GM12878 (cell line): ENCODE results near the gene MRPL39. TPM values are rescaled to one million over a fixed set of nuclear protein-coding genes. Genes with fewer than 3 reads are reported as not detected.

Experiments
- ASH2L ChIP-seq: fragments of 300-600, 200-600 bp; sonication (generic); IDR thresholded peaks from 2 replicates; pipeline ENCODE4 v1.6.1; 2017; ENCODE audit warnings: low read depth, mild to moderate bottlenecking, borderline replicate concordance
- ATF2 ChIP-seq: IDR thresholded peaks from 2 replicates; pipeline ENCODE4 v1.6.1; 2012; ENCODE audit warnings: low read length, inconsistent platforms
- BCL11A ChIP-seq: IDR thresholded peaks from 2 replicates; pipeline ENCODE4 v1.6.1; 2011; ENCODE audit warnings: low read depth, low read length
- BMI1 ChIP-seq: fragments of 450-650 bp; IDR thresholded peaks from 2 replicates; pipeline ENCODE4 v1.6.1; 2016; ENCODE audit warnings: mild to moderate bottlenecking, moderate library complexity, borderline replicate concordance
- CBX5 ChIP-seq: sonication (generic); IDR thresholded peaks from 2 replicates; pipeline ENCODE4 v1.6.1; 2016; ENCODE audit warnings: low read depth, moderate library complexity, mild to moderate bottlenecking, inconsistent platforms
- CEBPZ ChIP-seq: fragments of 150-350 bp; IDR thresholded peaks from 2 replicates; pipeline ENCODE4 v1.6.1; 2016; ENCODE audit warnings: low read depth, low read length
- CREM ChIP-seq: IDR thresholded peaks from 2 replicates; pipeline ENCODE4 v1.6.1; 2014; ENCODE audit warnings: antibody characterized with exemption, low read depth
- EP300 ChIP-seq, 2 experiments: fragments of 150-350 bp in 1 of 2; IDR thresholded peaks; 2 replicates each; pipeline ENCODE4 v1.6.1; 2011 to 2012; ENCODE audit warnings: low read depth in 2 of 2, low read length in 2 of 2, borderline replicate concordance in 1 of 2, improper control_type of control experiment in 1 of 2, inconsistent platforms in 1 of 2; ENCODE audit not compliant: control insufficient read depth in 1 of 2
- ETV6 ChIP-seq, 2 experiments: fragments of 450-650 bp in 1 of 2; IDR thresholded peaks in 1 of 2; conservative IDR thresholded peaks in 1 of 2; 2 replicates each; pipeline ENCODE4 v1.6.1; 2014; ENCODE audit warnings: antibody characterized with exemption in 1 of 2, borderline replicate concordance in 1 of 2, low read depth in 1 of 2, mild to moderate bottlenecking in 1 of 2, moderate library complexity in 1 of 2
- FOXM1 ChIP-seq: IDR thresholded peaks from 2 replicates; pipeline ENCODE4 v1.6.1; 2012; ENCODE audit warnings: low read depth, mild to moderate bottlenecking, inconsistent platforms, low read length, moderate library complexity
- GABPA ChIP-seq: IDR thresholded peaks from 2 replicates; pipeline ENCODE4 v1.6.1; 2014; ENCODE audit warnings: antibody characterized with exemption, low read depth, mild to moderate bottlenecking, inconsistent platforms
- JUND ChIP-seq: IDR thresholded peaks from 2 replicates; pipeline ENCODE4 v1.6.1; 2012; ENCODE audit warnings: low read depth, mild to moderate bottlenecking, low read length, improper control_type of control experiment, moderate library complexity
- NBN ChIP-seq: fragments of 450-650 bp; IDR thresholded peaks from 2 replicates; pipeline ENCODE4 v1.6.1; 2016
- PAX8 ChIP-seq: fragments of 450-650 bp; IDR thresholded peaks from 2 replicates; pipeline ENCODE4 v1.6.1; 2017; ENCODE audit warnings: mild to moderate bottlenecking, moderate library complexity
- POLR2A ChIP-seq: IDR thresholded peaks from 2 replicates; pipeline ENCODE4 v1.6.1; 2011; ENCODE audit warnings: low read depth, mild to moderate bottlenecking, low read length
- POLR2AphosphoS5 ChIP-seq: IDR thresholded peaks from 2 replicates; pipeline ENCODE4 v1.6.1; 2011; ENCODE audit warnings: mild to moderate bottlenecking, low read length, inconsistent platforms
- RUNX3 ChIP-seq: IDR thresholded peaks from 2 replicates; pipeline ENCODE4 v1.6.1; 2012; ENCODE audit warnings: low read length, inconsistent platforms
- SIN3A ChIP-seq: IDR thresholded peaks from 2 replicates; pipeline ENCODE4 v1.6.1; 2012; ENCODE audit warnings: low read depth, low read length, improper control_type of control experiment
- SMAD5 ChIP-seq: IDR thresholded peaks from 2 replicates; pipeline ENCODE4 v1.6.1; 2016; ENCODE audit warnings: antibody characterized with exemption, low read depth
- SREBF1 ChIP-seq: IDR thresholded peaks from 2 replicates; pipeline ENCODE4 v1.6.1; 2012; ENCODE audit warnings: mild to moderate bottlenecking, low read length
- SREBF2 ChIP-seq: IDR thresholded peaks from 2 replicates; pipeline ENCODE4 v1.6.1; 2012; ENCODE audit warnings: mild to moderate bottlenecking, low read length
- TCF7 ChIP-seq: IDR thresholded peaks from 2 replicates; pipeline ENCODE4 v1.6.1; 2014; ENCODE audit warnings: antibody characterized with exemption, borderline replicate concordance
- ZBTB11 ChIP-seq: fragments of 450-650 bp; formaldehyde crosslinking; IDR thresholded peaks from 2 replicates; pipeline ENCODE4 v1.5.0; 2022; ENCODE audit warnings: mild to moderate bottlenecking, missing genetic modification characterization
- polyA plus RNA-seq, 11 experiments: library from polyadenylated mRNA; depleted of rRNA in 4 of 11; unstranded in 6 of 11; stranded (reverse) in 5 of 11; fragments of >200 nt; fragmentation: Nextera tagmentation in 4 of 11; fragmentation: Illumina TruSeq in 1 of 11; extraction: Ambion mirVana in 4 of 11; extraction: Trizol in 1 of 11; gene quantifications; 1 replicate in 1 of 11; 2 replicates in 10 of 11; pipeline versions ENCODE4 v1.2.1 to v1.2.3, GENCODE V29; 2011 to 2016; ENCODE audit warnings: inconsistent platforms in 2 of 11, missing spikeins in 2 of 11, low read depth in 1 of 11
- total RNA-seq, 4 experiments: library from RNA; depleted of rRNA in 3 of 4; stranded (reverse); fragments of >200 nt in 3 of 4; fragmentation: Illumina TruSeq in 1 of 4; extraction: Trizol in 1 of 4; gene quantifications; 2 replicates each; pipeline versions ENCODE4 v1.2.1 to v1.2.3, GENCODE V29; 2013 to 2021

Gene MRPL39
- total and polyA plus RNA-seq, 10 of the 15 experiments (the other 5 are each of a cell fraction or from before 2014, with no cell fraction given) = 68.8 to 292 (median 120) TPM

DNA sequence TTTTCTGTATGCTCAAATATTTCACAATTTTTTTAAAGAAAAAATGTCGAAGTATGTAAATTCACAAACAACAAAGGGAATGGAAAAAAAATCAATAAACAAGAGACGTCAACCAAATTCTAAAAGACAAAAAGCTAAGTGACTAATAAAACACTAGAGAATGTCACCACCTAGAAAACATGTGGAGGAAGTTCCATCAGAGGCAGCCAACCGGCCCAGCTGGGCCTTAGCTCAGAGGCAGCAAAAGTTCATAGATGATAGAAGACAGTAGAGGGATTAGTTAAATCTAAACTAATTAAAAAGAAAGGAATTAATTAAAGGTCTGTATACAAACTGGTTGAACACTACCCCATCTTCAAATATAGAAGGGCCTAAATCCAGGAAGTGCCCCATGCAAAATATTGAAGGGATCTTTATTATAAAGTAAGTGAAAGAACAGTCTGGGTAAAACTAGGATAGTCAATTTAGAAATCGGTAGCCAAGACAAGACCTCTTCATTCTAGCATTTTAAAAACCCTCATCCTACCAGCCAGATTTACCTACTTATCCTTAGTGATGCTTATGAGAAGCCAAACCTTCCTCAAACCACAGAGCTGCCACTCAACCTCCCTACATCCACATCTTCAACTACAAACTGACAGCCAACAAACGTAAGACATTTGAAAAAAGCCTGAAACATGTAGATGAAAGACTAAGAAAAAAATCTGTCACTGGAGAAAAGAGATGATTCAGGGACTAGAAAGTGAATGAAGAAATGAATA lies 23.7 kb downstream of the MRPL39 start (continued):
- no peak for TF ChIP-seq PAX8
- TF ChIP-seq JUND = no peak
- no peak for TF ChIP-seq BCL11A
- TF ChIP-seq SREBF1 = no peak
- TF ChIP-seq CEBPZ = no peak
- 0 out of 2 replicates have a peak, but pooled peaks have one; percentile 39 for TF ChIP-seq SMAD5
- TF ChIP-seq CREM = no peak
- TF ChIP-seq POLR2A = peak; percentile 61; the same call in 1 of the 2 replicates
- peak; percentile 21 for TF ChIP-seq ATF2
- 0 out of 2 replicates have a peak, but pooled peaks have one; percentile 0 for TF ChIP-seq CBX5
- 0 out of 2 replicates have a peak, but pooled peaks have one; percentile 13 for TF ChIP-seq GABPA
- TF ChIP-seq EP300 (IDR thresholded peaks at IDR 0.05; ENCODE audit: borderline replicate concordance in 1 of 2, control insufficient read depth in 1 of 2, low read depth in 2 of 2, low read length in 2 of 2) = no peak
- TF ChIP-seq NBN = no peak
- TF ChIP-seq FOXM1 = no peak
- 0 out of 2 replicates have a peak, but pooled peaks have one; percentile 28 for TF ChIP-seq BMI1
- TF ChIP-seq TCF7 = no peak
- 0 out of 2 replicates have a peak, but pooled peaks have one; percentile 21 for TF ChIP-seq ZBTB11 (CRISPR knock-in tag)
- TF ChIP-seq POLR2AphosphoS5 = peak; percentile 52; the same call in 1 of the 2 replicates
- TF ChIP-seq ASH2L = no peak
- no peak for TF ChIP-seq ETV6 (conservative IDR thresholded peaks at IDR 0.05 in 1 of 2, IDR thresholded peaks at IDR 0.05 in 1 of 2; ENCODE audit: borderline replicate concordance in 1 of 2, low read depth in 1 of 2)
- no peak for TF ChIP-seq SREBF2
- TF ChIP-seq SIN3A = no peak
- TF ChIP-seq RUNX3 = peak; percentile 42
